ENCODE measurements around the gene GYPA.
"Not testable (repeated sequence)": the region's sequence is repeated elsewhere in the genome, so short reads cannot be mapped to it uniquely, and the experiment has no call there.

Gene GYPA

GRCh38 chr4:144129336-144129875 lies 11.1 kb downstream of the GYPA start:
- DNase-seq (ENCODE audit: low read depth in 3 of 3, low spot score in 1 of 3), result not testable (repeated sequence)

GRCh38 chr4:144128709-144129320 lies 11.7 kb downstream of the GYPA start:
- not testable (repeated sequence) for DNase-seq (ENCODE audit: low read depth in 3 of 3, low spot score in 1 of 3)

- DNase-seq (ENCODE audit: low read depth in 3 of 3, low spot score in 1 of 3), result not testable (repeated sequence)
Measured at GRCh38 chr4:144125109-144125508, 15.4 kb downstream of the GYPA start.

- DNase-seq (ENCODE audit: low read depth in 3 of 3, low spot score in 1 of 3), result not testable (repeated sequence)
Measured at GRCh38 chr4:144123982-144124635, 16.4 kb downstream of the GYPA start.

GRCh38 chr4:144123269-144123668 lies 17.2 kb downstream of the GYPA start:
- DNase-seq (ENCODE audit: low read depth in 3 of 3, low spot score in 1 of 3), result not testable (repeated sequence)

GRCh38 chr4:144119752-144120151 lies 20.8 kb downstream of the GYPA start:
- DNase-seq (ENCODE audit: low read depth in 3 of 3, low spot score in 1 of 3), result not testable (repeated sequence)

GRCh38 chr4:144115519-144115918 lies 25.0 kb downstream of the GYPA start:
- no peak for DNase-seq (ENCODE audit: low read depth in 3 of 3, low spot score in 1 of 3)

GRCh38 chr4:144113546-144113945 lies 27.0 kb downstream of the GYPA start:
- DNase-seq (ENCODE audit: low read depth in 3 of 3, low spot score in 1 of 3), result no peak

- DNase-seq (ENCODE audit: low read depth in 3 of 3, low spot score in 1 of 3), result no peak
Measured at GRCh38 chr4:144104509-144105130, 35.9 kb downstream of the GYPA start.

- DNase-seq (ENCODE audit: low read depth in 3 of 3, low spot score in 1 of 3), result not testable (repeated sequence)
Measured at GRCh38 chr4:144097776-144098175, 42.7 kb downstream of the GYPA start.

- not testable (repeated sequence) for DNase-seq (ENCODE audit: low read depth in 3 of 3, low spot score in 1 of 3)
Measured at GRCh38 chr4:144093995-144094394, 46.5 kb downstream of the GYPA start.

- DNase-seq (ENCODE audit: low read depth in 3 of 3, low spot score in 1 of 3), result not testable (repeated sequence)
Measured at GRCh38 chr4:144091181-144091580, 49.3 kb downstream of the GYPA start.

- no peak for DNase-seq (ENCODE audit: low read depth in 3 of 3, low spot score in 1 of 3)
Measured at GRCh38 chr4:144090744-144091143, 49.8 kb downstream of the GYPA start.

GRCh38 chr4:144082053-144082452 lies 58.5 kb downstream of the GYPA start:
- DNase-seq (ENCODE audit: low read depth in 3 of 3, low spot score in 1 of 3), result not testable (repeated sequence)

GRCh38 chr4:144080135-144080534 lies 60.4 kb downstream of the GYPA start:
- DNase-seq (ENCODE audit: low read depth in 3 of 3, low spot score in 1 of 3), result not testable (repeated sequence)

GRCh38 chr4:144078746-144079145 lies 61.8 kb downstream of the GYPA start:
- DNase-seq (ENCODE audit: low read depth in 3 of 3, low spot score in 1 of 3), result not testable (repeated sequence)

- DNase-seq (ENCODE audit: low read depth in 3 of 3, low spot score in 1 of 3), result not testable (repeated sequence)
Measured at GRCh38 chr4:144061556-144061955, 79.0 kb downstream of the GYPA start.

- not testable (repeated sequence) for DNase-seq (ENCODE audit: low read depth in 3 of 3, low spot score in 1 of 3)
Measured at GRCh38 chr4:144060234-144060859, 80.2 kb downstream of the GYPA start.
